Measurements from ENCODE around the gene ANXA9. TPM values are rescaled to one million over a fixed set of nuclear protein-coding genes. Genes with fewer than 3 reads are reported as not detected.

The ANXA9 gene
- total RNA-seq, 2 experiments from 2014 or later, result 0.65 to 1.1 TPM

GRCh38 chr1:151011154-151011850 is 29.2 kb downstream of the ANXA9 start:
- POLR2A ChIA-PET, result no interaction called here
- no peaks in the 10 kb centered on the region for H3K36me3 ChIP-seq (ENCODE audit: insufficient read depth, low read length)
- H3K4me2 ChIP-seq (ENCODE audit: low read length), result no peak overlapping the region
- no peaks in the 10 kb centered on the region for H3K9me3 ChIP-seq (ENCODE audit: low read length)
- H4K20me1 ChIP-seq (ENCODE audit: insufficient read depth, low read length), result no peaks in the 10 kb centered on the region
- intact Hi-C loops (cut with micrococcal nuclease; ENCODE audit: unreplicated experiment), result no loop called here
- no TSS peak for BruUV-seq (replicated peaks)
- TF ChIP-seq, protein P1, sequence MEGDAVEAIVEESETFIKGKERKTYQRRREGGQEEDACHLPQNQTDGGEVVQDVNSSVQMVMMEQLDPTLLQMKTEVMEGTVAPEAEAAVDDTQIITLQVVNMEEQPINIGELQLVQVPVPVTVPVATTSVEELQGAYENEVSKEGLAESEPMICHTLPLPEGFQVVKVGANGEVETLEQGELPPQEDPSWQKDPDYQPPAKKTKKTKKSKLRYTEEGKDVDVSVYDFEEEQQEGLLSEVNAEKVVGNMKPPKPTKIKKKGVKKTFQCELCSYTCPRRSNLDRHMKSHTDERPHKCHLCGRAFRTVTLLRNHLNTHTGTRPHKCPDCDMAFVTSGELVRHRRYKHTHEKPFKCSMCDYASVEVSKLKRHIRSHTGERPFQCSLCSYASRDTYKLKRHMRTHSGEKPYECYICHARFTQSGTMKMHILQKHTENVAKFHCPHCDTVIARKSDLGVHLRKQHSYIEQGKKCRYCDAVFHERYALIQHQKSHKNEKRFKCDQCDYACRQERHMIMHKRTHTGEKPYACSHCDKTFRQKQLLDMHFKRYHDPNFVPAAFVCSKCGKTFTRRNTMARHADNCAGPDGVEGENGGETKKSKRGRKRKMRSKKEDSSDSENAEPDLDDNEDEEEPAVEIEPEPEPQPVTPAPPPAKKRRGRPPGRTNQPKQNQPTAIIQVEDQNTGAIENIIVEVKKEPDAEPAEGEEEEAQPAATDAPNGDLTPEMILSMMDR (conservative IDR thresholded peaks at IDR 0.05; ENCODE audit: low read length), result no peak
- H3K9me2 ChIP-seq (ENCODE audit: insufficient read depth, low read length), result no peaks in the 10 kb centered on the region
- no peak for DNase-seq (ENCODE audit: low spot score)
- H3K4me3 ChIP-seq (ENCODE audit: low read depth, low read length, poor library complexity, severe bottlenecking), result no peak overlapping the region
- H3K4me1 ChIP-seq (ENCODE audit: insufficient read depth, low read length, poor library complexity, severe bottlenecking), result peaks cover 26% of the 10 kb centered on the region
- CTCF ChIA-PET (ENCODE audit: unreplicated experiment), result no interaction called here
- H2AFZ ChIP-seq (ENCODE audit: low read length), result no peak overlapping the region
- H3K79me2 ChIP-seq (ENCODE audit: insufficient read depth, low read depth, low read length), result peaks cover 17% of the 10 kb centered on the region; the same call in 1 of the 2 replicates
- H3K27ac ChIP-seq (ENCODE audit: low read depth, low read length, poor library complexity, severe bottlenecking), result no peak overlapping the region

GRCh38 chr1:151012684-151013471 is 30.8 kb downstream of the ANXA9 start:
- H3K9me2 ChIP-seq (ENCODE audit: insufficient read depth, low read length), result no peaks in the 10 kb centered on the region
- no peak overlapping the region for H3K4me3 ChIP-seq (ENCODE audit: low read depth, low read length, poor library complexity, severe bottlenecking)
- no peak overlapping the region for H3K27ac ChIP-seq (ENCODE audit: low read depth, low read length, poor library complexity, severe bottlenecking)
- peaks cover 10% of the 10 kb centered on the region for H3K4me1 ChIP-seq (ENCODE audit: insufficient read depth, low read length, poor library complexity, severe bottlenecking)
- ChIA-PET POLR2A (interaction anchor here (0.6 kb wide), 1 partner anchor 37 kb away, joined by 4 read pairs; no protein-coding TSS in a partner anchor), CTCF (ENCODE audit: unreplicated experiment) (no interaction called here)
- intact Hi-C loops (cut with micrococcal nuclease; ENCODE audit: unreplicated experiment), result no loop called here
- peaks cover 17% of the 10 kb centered on the region; the same call in 1 of the 2 replicates for H3K79me2 ChIP-seq (ENCODE audit: insufficient read depth, low read depth, low read length)
- H3K4me2 ChIP-seq (ENCODE audit: low read length), result no peak overlapping the region
- H4K20me1 ChIP-seq (ENCODE audit: insufficient read depth, low read length), result no peaks in the 10 kb centered on the region
- peaks cover 2% of the 10 kb centered on the region; the same call in 1 of the 2 replicates for H3K36me3 ChIP-seq (ENCODE audit: insufficient read depth, low read length)
- H2AFZ ChIP-seq (ENCODE audit: low read length), result no peak overlapping the region
- TF ChIP-seq, protein P1 (conservative IDR thresholded peaks at IDR 0.05; ENCODE audit: low read length), result no peak
- TF ChIP-seq EZH2phosphoT487 (IDR thresholded peaks at IDR 0.05; ENCODE audit: borderline replicate concordance, low read depth, low read length), result no peak
- H3K9me3 ChIP-seq (ENCODE audit: low read length), result no peaks in the 10 kb centered on the region
- BruUV-seq (replicated peaks), result no TSS peak
- no peak for DNase-seq (ENCODE audit: low spot score)

GRCh38 chr1:151013518-151013917 is 31.4 kb downstream of the ANXA9 start:
- TF ChIP-seq, protein P1 (conservative IDR thresholded peaks at IDR 0.05; ENCODE audit: low read length), result no peak
- no peak for TF ChIP-seq EZH2phosphoT487 (IDR thresholded peaks at IDR 0.05; ENCODE audit: borderline replicate concordance, low read depth, low read length)
- Histone ChIP-seq H3K9me2 (ENCODE audit: insufficient read depth, low read length) (no peaks in the 10 kb centered on the region), H2AFZ (ENCODE audit: low read length) (no peak overlapping the region), H3K36me3 (ENCODE audit: insufficient read depth, low read length) (peaks cover 8% of the 10 kb centered on the region), H3K4me2 (ENCODE audit: low read length) (no peak overlapping the region), H3K4me1 (ENCODE audit: insufficient read depth, low read length, poor library complexity, severe bottlenecking) (peaks cover 9% of the 10 kb centered on the region), H4K20me1 (ENCODE audit: insufficient read depth, low read length) (no peaks in the 10 kb centered on the region), H3K79me2 (ENCODE audit: insufficient read depth, low read depth, low read length) (peaks cover 16% of the 10 kb centered on the region; the same call in 1 of the 2 replicates), H3K4me3 (ENCODE audit: low read depth, low read length, poor library complexity, severe bottlenecking) (no peak overlapping the region), H3K27ac (ENCODE audit: low read depth, low read length, poor library complexity, severe bottlenecking) (no peak overlapping the region), H3K9me3 (ENCODE audit: low read length) (no peaks in the 10 kb centered on the region)
- CTCF ChIA-PET (ENCODE audit: unreplicated experiment), result no interaction called here
- BruUV-seq (replicated peaks), result no TSS peak
- no peak for DNase-seq (ENCODE audit: low spot score)
- intact Hi-C loops (cut with micrococcal nuclease; ENCODE audit: unreplicated experiment), result no loop called here
- POLR2A ChIA-PET, result interaction anchor here (0.6 kb wide), 1 partner anchor 37 kb away, joined by 4 read pairs; no protein-coding TSS in a partner anchor

Data from OCI-LY7 (cell line).